AG09309 (cell line): ENCODE measurements around the gene CALCOCO1.
"Not testable (repeated sequence)": the region's sequence is repeated elsewhere in the genome, so short reads cannot be mapped to it uniquely, and the experiment has no call there.

Experiments
- DNase-seq: peaks from one replicate; pipeline ENCODE4 v3.0.0-alpha.2; 2010; ENCODE audit warnings: low read depth
- H3K4me3 ChIP-seq: 2 replicates; pipeline ENCODE4 v1.5.1; 2011; ENCODE audit warnings: mild to moderate bottlenecking, low read depth, low read length, moderate library complexity; ENCODE audit not compliant: control insufficient read depth
- TF ChIP-seq, protein P1 (sequence below): IDR thresholded peaks from 2 replicates; pipeline ENCODE4 v1.5.1; 2011; ENCODE audit warnings: mild to moderate bottlenecking, low read depth, low read length, inconsistent platforms; ENCODE audit not compliant: insufficient read depth, control insufficient read depth; ENCODE audit errors: missing control alignments

Gene CALCOCO1

DNA sequence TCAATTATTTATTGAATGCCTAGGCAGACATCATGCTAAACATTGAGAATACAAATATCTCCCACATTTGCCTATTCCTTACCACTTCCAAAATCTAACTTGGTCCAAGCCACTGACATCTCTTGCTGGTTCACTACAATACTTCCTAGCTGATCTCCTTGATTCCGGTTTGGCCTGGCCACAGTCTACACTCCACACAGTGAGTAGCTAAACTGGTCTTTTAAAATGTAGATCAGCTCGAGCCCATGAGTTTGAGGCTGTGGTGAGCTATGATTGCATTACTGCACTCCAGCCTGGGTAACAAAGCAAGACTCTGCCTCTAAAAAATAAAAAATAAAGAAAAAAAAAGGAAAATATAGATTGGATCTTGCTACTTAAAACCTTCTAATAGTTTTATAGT, 43.8 kb downstream of the CALCOCO1 start:
- no peak overlapping the region for H3K4me3 ChIP-seq
- no peak for DNase-seq
- TF ChIP-seq, protein P1, sequence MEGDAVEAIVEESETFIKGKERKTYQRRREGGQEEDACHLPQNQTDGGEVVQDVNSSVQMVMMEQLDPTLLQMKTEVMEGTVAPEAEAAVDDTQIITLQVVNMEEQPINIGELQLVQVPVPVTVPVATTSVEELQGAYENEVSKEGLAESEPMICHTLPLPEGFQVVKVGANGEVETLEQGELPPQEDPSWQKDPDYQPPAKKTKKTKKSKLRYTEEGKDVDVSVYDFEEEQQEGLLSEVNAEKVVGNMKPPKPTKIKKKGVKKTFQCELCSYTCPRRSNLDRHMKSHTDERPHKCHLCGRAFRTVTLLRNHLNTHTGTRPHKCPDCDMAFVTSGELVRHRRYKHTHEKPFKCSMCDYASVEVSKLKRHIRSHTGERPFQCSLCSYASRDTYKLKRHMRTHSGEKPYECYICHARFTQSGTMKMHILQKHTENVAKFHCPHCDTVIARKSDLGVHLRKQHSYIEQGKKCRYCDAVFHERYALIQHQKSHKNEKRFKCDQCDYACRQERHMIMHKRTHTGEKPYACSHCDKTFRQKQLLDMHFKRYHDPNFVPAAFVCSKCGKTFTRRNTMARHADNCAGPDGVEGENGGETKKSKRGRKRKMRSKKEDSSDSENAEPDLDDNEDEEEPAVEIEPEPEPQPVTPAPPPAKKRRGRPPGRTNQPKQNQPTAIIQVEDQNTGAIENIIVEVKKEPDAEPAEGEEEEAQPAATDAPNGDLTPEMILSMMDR = no peak

DNA sequence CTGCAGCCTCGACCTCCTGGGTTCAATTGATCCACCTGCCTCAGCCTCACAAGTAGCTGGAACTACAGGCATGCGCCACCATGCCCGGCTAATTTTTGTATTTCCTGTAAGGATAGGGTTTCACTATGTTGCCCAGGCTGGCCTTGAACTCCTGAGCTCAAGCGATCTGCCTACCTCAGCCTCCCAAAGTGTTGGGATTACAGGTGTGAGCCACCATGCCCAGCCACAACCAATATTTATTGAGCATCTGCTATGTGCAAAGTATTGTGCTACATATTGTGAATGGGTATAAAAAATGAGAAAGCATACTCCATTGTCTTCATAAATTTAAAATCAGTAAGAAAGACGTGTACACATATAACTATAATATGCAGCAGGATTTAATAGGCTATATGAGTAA, 47.2 kb downstream of the CALCOCO1 start:
- DNase-seq = not testable (repeated sequence)

DNA sequence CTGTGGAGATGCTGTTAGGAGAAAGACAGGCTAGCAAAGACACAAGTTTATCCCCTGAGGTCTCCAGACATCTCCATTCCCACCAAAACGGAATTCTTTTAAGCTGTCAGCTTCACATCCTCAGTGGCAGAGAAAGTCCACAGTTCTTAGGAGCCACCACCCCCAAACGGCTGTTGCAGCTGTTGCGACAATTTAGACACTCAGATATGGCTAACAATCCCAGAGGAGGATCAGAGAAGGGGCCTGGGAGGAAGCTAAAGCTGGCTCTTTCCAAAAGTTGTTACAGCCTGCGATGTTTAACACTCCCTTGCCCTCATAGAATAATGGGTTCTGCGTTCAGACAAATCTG, 49.5 kb downstream of the CALCOCO1 start:
- TF ChIP-seq, protein P1 = no peak
- no peak for DNase-seq
- H3K4me3 ChIP-seq = no peak overlapping the region

More for the DNA sequence above, 47.2 kb downstream of the CALCOCO1 start:
- not testable (repeated sequence) for H3K4me3 ChIP-seq

DNA sequence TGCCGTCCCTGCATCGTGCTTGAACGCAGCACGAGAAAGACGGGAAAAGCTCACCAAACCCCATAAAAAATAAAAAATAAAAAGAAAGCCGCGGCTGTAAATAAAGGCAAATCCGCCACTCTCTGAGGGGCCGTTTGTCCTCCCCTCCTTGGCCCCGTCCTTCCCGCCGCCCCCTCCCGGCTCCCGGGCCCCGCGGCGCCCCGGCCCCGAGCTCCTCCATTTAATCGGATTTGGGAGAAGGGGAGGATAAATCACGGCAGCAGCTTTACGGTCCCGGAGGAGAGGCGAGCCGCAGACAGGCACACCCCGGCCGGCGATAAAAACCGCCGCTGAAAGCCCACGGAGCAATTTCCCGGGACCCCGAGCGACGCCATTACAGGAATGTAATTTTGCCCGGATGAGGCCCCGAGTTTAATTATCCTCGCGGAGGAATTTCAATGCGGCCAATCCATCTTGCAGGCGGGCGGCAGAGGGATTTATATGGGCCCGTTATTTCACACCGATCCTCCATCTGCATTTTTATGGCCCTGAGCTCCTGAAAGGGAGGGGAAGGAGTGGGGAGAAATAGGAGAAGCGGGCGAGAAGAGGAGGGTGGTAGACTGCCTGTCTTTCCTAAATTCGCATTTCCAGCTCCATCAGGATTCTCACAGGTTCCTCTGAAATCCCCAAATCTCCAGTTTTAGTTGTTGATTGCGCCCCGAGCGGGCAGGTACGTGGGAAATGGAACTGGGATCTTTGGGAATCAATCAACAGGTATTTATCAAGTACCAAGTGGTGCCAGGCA, 50.0 kb downstream of the CALCOCO1 start:
- TF ChIP-seq, protein P1 = no peak
- peak overlapping the region; percentile 19 for H3K4me3 ChIP-seq
- no peak for DNase-seq

DNA sequence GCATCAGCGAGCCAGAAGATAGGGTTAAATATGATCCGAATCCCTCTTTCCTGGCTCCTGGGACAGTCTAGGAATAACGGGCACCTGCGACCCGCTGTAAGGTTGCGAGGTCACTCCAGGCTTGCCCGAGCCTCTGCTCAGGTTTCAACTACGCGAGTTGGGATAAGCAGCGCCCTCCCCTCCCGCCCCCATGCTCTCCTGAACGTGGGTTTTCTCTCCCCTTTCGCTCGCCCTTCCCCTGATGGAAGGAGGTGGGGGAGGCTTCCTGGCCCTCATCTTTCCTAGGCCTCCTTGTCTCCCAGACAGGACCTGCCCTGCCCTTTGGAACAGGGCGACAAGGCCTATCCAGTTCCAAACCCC, 50.6 kb downstream of the CALCOCO1 start:
- TF ChIP-seq, protein P1 = no peak
- peak overlapping the region; percentile 31 for H3K4me3 ChIP-seq
- no peak for DNase-seq

DNA sequence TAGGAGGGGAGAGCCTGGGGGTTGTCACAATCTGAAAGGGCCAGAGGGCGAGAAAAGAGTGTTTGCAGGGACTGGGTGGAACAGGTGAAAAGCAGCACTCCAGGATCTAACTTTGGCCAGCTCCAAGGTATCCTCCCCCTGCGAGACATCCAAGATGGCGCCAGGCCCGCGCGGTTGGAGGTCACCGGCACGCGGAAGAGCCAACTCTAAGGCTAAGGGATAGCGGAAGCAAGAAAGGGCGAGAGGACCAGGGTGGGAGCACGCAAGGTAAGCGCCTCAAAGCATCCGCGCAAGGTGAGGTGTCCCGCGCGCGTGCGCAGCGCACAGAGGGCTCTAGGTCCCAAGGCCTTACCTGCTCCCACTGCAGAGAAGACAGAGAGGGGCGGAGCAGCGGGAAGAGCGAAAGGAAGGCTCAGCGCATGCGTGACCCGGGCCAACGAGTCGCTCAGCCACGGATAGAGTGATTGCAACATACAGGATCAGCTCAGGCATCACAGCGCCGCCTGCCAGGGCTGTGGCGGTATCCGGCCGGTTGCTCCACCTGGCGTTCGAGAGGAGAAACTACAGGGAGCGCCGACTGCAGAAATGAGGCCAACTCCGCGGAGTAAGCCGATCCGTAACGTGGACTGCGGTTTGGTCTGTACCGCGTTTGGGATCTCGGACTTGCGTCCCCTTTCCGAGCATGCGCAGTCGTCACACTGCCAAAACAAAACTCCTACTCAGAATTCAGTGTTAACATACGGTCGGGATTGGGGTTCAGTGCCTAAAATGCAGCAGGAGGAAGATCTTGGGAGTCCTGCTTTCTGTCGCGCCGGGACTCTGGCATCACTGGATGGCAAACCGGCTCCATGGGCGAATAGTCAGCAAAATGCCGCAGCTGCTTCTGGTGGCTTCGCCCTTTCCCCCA, 51.3 kb downstream of the CALCOCO1 start, which contains the start of gene ATP5MC2:
TSS of gene ATP5MC2 (minus strand) at position 383 of the 907 bp plus-strand sequence. CDS start 3,469 bp downstream, outside the sequence.
- peak within 1 kb of the TSS; percentile 65 for H3K4me3 ChIP-seq
- DNase-seq = peak; percentile 92
- TF ChIP-seq, protein P1 = peak; percentile 98
